Inferior parietal cortex (tissue), 1 donor: ENCODE data around the gene FGF12.

ENCODE experiments used
- DNase-seq: peaks from one replicate; pipeline ENCODE4 v3.0.0-alpha.2; 2016; ENCODE audit errors: extremely low spot score

FGF12 gene

GRCh38 chr3:192336286-192336685 is 391.1 kb downstream of the FGF12 start:
- DNase-seq = no peak

- no peak for DNase-seq
These were observed 394.7 kb downstream of the FGF12 start for GRCh38 chr3:192332386-192333291.

GRCh38 chr3:192331749-192332385 is 395.5 kb downstream of the FGF12 start:
- DNase-seq = no peak

GRCh38 chr3:192326656-192327055 is 400.7 kb downstream of the FGF12 start:
- DNase-seq = no peak

DNA sequence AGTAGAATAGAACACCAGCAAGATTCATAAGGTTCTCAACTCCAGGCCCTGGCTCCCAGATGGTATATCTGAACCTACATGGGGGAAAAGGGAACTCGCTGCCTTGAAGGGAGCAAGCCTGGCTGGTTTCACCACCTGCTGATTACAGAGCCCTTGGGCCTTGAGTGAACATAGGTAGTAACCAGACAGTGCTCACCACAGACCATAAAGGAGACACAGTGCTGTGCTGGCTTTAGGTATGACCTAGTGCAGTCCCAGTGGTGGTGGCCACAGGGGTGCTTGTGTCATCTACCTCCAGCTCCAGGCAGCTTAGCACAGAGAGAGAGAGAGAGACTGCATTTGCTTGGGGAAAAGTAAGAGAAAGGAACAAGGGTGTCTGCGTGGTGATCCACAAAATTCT is 409.8 kb downstream of the FGF12 start:
- no peak for DNase-seq

DNA sequence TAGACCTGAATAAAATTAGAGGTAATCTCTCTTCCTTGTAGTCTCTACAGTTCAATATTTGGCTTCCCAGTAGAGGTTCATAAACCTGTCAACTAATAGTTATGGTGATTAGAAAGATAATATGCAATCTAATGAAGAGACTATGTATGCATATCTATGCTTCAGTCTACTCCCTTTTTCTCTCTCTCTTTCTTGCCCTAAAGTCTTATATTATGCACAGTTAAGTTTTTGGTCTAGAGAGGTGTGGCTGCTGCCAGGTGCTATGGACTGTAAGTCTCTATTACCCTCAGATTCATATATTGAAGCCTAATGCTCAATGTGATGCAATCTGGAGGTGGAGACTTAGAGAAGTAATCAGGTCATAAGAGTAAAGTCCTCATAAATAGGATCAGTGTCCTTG is 413.7 kb downstream of the FGF12 start:
- DNase-seq = no peak

DNA sequence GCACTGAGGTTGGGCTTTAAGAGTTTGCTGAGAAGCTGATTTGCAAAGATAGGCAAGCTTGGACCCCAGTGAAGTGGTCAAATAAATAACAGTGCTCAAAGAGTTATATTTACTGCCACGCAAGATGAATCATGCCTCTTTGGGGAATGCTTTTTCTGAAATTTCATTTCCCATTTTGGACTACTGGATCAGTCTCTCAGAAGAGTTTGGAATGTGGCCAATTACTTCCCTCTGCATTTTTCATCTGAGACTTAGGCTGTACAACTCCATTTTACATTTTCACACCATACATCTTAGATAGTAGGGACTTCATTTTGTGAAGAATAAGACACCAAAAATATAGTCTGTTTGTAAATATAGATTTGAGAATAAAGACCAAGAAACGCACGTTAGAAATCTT is 419.7 kb downstream of the FGF12 start:
- peak; percentile 40 for DNase-seq

DNA sequence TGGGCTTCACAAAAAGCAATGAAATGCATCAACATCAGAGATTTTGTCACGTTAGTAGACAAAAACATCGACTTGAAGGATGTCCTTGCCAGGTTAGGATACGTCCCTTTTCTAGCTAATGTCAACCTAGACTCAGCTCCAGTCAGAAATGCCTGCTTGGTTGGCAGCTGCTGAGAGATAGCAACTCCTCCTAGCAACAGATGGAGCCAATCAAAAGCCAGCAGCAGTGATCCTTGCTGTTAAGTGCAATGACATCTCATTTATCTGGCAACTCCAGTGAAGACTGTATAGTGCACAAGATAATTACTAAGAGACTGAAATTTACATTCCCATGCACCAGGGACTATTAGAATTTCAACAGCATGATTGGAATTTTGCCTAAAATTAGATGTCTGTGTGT is 424.1 kb downstream of the FGF12 start:
- DNase-seq = peak; percentile 42

DNA sequence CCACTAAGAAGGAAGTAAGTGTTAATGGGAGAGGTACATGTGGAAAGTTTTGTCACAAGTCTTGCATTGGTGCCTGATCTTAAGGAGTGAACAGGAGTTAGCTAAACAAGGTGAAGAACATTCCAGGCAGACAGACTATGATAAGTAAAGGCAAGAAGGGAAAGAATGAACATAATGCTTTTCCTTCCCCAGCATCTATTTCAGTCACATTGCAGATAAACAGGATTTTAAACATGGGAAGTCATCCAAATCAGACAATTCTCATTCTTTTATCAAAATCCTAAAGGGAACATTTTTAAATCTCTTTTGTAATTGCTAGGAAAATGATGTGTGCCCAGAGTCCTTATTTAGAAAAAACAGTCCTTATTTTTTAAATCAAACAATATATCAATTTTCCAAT is 424.6 kb downstream of the FGF12 start:
- DNase-seq = peak; percentile 36

DNA sequence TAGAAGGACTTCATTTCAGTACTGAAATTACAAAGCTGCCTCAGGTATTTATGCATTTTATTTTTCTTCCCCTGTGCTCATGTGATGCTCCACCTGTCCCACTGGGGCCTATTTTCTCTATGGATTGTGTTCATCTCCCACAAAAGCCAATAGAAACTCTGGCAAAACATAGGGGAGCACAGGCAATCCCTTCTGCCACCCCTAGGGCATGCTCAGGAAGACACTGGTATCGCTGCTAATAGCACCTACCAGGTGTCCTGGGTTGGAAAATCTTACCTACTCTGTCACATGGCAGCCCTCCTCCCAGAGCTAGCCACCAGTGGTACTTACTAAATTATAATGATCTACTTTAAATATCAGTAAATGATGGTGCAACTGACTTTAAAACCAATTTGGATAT is 427.4 kb downstream of the FGF12 start:
- DNase-seq = no peak

GRCh38 chr3:192296845-192297244 is 430.5 kb downstream of the FGF12 start:
- no peak for DNase-seq

DNA sequence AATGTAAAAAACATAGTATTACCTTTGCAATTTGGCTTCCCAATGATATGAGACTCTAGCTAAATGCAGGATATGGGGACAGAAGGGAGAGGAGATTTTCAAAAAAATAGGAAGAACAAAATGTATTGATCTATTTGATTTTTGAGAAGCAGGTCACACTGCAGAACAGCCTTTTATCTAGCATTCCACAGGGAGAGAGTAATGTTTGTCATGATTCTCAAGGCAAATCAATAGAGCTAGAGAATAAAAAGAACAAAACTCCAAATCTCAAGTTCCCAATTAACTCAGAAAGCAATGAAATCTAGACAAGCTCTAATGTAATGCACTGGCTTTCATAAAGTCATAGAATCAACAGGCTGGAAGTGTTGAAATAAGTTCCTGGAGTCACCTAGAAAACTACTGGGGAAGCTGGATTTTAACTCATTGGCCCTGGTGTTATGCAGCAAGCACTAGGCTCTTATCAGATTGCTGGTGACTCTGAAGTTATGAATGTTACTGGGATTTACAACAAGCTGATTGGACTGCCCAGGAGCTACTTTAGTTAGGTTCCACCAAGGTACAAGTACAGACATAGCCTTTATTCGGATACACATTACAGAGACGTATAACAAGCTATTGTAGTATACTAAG is 442.8 kb downstream of the FGF12 start:
- DNase-seq = no peak

- DNase-seq = no peak
These were observed 446.0 kb downstream of the FGF12 start for GRCh38 chr3:192281207-192281880.

DNA sequence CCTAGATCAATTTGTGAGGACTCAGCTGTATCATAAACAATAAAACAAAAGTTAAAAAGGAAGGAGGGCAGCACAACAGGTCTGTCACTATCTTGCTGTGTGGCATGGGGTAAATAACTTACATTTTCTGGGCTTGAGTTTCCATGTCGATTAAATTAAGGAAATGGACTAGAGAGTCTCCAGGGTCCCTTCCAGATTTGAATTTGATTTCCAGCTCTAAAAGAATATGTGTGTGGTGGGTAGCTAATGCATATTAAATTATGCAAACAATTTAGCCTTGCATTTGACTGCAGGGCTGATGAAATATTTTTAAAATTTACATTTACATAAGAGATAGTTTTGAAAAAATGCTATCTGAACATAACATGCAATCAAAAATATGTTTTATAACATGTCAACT is 447.7 kb downstream of the FGF12 start:
- no peak for DNase-seq

- no peak for DNase-seq
These were observed 449.9 kb downstream of the FGF12 start for GRCh38 chr3:192277477-192277876.

GRCh38 chr3:192275741-192276355 is 451.5 kb downstream of the FGF12 start:
- DNase-seq = no peak

DNA sequence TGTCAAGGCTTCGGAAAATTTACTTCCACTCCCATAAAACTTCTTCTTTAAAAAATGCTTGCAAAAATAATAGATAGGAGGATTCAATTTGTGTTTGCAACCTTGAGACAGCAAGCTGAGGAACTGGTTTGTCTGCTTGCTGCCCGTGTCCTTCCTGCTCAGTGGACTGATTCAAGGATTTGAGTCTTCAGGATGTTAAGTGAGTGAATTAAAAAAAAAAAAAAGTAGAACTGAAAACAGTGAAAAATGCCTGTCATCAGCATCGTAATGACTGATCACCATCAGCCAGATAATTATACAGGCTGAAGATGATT is 453.7 kb downstream of the FGF12 start:
- DNase-seq = no peak

DNA sequence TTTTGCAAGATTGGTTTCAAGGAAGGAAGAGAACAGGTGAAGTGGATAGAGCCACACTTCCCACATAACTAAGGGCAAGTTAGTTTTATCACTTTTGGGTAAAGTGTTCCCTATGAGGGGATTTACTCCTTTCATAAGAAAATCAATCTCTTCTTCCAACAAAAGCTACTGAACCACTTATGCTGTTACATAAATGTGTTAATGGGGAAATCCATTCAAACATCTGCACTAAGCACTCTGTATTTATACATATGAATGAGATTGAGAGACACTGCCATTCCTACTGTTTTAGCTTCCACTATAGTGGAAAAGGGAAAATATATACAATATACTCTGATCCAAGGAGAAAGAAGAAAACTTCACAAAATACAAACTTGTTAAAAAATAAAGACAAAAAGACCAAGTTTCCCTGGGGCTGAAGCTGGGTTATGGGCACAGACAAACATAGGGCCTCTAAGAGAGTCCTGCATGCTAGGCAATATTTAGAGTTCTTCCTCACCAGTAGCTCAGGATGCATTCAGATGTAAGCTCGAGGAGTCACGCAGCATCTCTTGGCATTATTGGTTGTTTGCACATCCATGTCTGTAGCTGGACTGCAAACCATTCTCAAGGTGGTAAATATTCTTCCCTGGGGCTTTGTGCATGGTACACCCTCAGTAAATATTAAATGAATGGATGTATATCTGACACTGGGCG is 454.2 kb downstream of the FGF12 start:
- DNase-seq = no peak

DNA sequence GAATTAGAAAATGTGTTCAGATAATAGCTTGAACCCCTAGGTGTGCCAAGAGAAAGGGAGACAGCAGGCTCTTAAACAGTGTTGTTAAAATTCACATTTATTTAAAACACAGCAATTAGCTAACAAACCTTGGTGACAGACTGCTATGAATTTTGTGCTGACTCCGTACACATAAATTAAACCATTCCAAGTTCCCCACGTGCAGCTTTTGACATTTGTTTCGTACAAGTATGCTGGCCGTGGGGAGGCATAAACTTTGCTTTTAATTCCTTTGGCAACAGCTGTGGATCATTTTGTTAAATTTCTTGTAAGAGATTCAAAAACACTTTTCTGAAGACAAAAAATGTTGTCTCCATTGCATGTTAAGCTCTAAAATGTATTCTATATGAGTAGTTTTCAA is 465.3 kb downstream of the FGF12 start:
- no peak for DNase-seq

DNA sequence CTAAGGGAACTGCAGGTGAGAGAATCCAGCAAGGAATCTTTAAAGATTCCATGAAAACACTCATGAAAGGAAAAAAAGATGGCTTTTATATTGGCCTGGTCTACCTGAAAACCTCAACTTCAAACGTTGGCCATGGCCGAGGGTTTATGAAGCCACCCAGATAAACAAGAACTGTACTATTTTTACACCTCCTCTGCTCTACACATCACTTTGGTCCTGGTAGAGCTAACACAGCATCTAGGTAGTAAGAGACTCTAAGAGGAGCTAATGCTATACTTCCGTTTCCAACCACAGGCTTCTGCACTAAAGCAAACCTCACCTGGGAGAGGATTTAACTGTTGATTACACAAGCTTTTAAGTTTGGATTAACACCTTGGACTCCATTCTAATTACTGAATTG is 466.2 kb downstream of the FGF12 start:
- DNase-seq = no peak
